Prostate gland (tissue), 2 donors: ENCODE measurements around the gene SEZ6. TPM values are rescaled to one million over a fixed set of nuclear protein-coding genes. Genes with fewer than 3 reads are reported as not detected.

ENCODE experiments used
- DNase-seq: peaks from one replicate; pipeline ENCODE4 v3.0.0-alpha.2; 2019; ENCODE audit warnings: low spot score
- H3K27ac ChIP-seq, 2 donors: fragments of 200-600 bp; sonication (generic); 2 replicates each; pipeline ENCODE4 v1.5.1; 2017 to 2019
- H3K27me3 ChIP-seq: fragments of 200-600 bp; sonication (generic); replicated peaks from 2 replicates; pipeline ENCODE4 v1.5.1; 2019; ENCODE audit not compliant: insufficient read depth
- H3K36me3 ChIP-seq, 2 donors: fragments of 200-600 bp; sonication (generic); 1 replicate in 1 of 2; 2 replicates in 1 of 2; pipeline versions ENCODE4 v1.5.1 to v1.8.1; 2017 to 2019
- H3K4me1 ChIP-seq: fragments of 200-600 bp; sonication (generic); replicated peaks from 2 replicates; pipeline ENCODE4 v1.5.1; 2019
- H3K4me3 ChIP-seq, 2 donors: fragments of 200-600 bp; sonication (generic); 2 replicates each; pipeline ENCODE4 v1.5.1; 2017 to 2019
- H3K9me3 ChIP-seq: fragments of 200-600 bp; sonication (generic); 2 replicates; pipeline ENCODE4 v1.5.1; 2017
- CTCF ChIP-seq, 4 experiments: fragments of 200-600 bp in 2 of 4; fragments of 450-650 bp in 2 of 4; sonication (generic) in 2 of 4; IDR thresholded peaks; 1 replicate in 3 of 4; 2 replicates in 1 of 4; pipeline ENCODE4 v1.5.1; 2016 to 2019; ENCODE audit warnings: antibody characterized with exemption in 4 of 4, mild to moderate bottlenecking in 2 of 4, moderate library complexity in 2 of 4
- POLR2A ChIP-seq: fragments of 450-650 bp; IDR thresholded peaks from one replicate; pipeline ENCODE4 v1.6.1; 2016; ENCODE audit warnings: antibody characterized with exemption, mild to moderate bottlenecking
- POLR2AphosphoS5 ChIP-seq: sonication (generic); formaldehyde crosslinking; IDR thresholded peaks from one replicate; pipeline ENCODE4 v1.6.1; 2017; ENCODE audit warnings: antibody characterized with exemption
- WGBS: methylation state at CpG from one replicate; pipeline ENCODE4 v1.1.5; 2018; 5-methylcytosine and 5-hydroxymethylcytosine counted together
- intact Hi-C: fragments of 100-400 bp; cut with DNase I; formaldehyde crosslinking; loops from one replicate; pipeline ENCODE4 v1.14.2; 2022
- total RNA-seq, 2 donors: library from RNA; depleted of rRNA; stranded (reverse); fragments of >200 nt; gene quantifications; one replicate each; pipeline ENCODE4 v1.1.0, GENCODE V29; 2016

The SEZ6 gene
- total RNA-seq, 2 donors from 2014 or later, result 0.05 to 1.0 TPM

GRCh38 chr17:28967221-28968135 lies 38.4 kb downstream of the SEZ6 start:
- TF ChIP-seq CTCF (IDR thresholded peaks at IDR 0.05) (no peak), POLR2AphosphoS5 (no peak), POLR2A (no peak)
- no peak overlapping the region for H3K27ac ChIP-seq
- H3K4me3 ChIP-seq, result no peak overlapping the region
- WGBS, result 51% methylated on average over 7 of the region's 7 CpGs
- H3K9me3 ChIP-seq, result no peaks in the 10 kb centered on the region
- no peaks in the 10 kb centered on the region for H3K27me3 ChIP-seq
- intact Hi-C loops, result loop anchor here (2.0 kb wide), 1 partner anchor 145 kb away; no protein-coding TSS in a partner anchor
- no peaks in the 10 kb centered on the region for H3K4me1 ChIP-seq
- no peak for DNase-seq
- no peaks in the 10 kb centered on the region for H3K36me3 ChIP-seq

- Histone ChIP-seq H3K4me3 (no peak overlapping the region), H3K36me3 (no peaks in the 10 kb centered on the region), H3K4me1 (no peaks in the 10 kb centered on the region), H3K27ac (no peak overlapping the region), H3K27me3 (no peaks in the 10 kb centered on the region), H3K9me3 (no peaks in the 10 kb centered on the region)
- intact Hi-C loops, result no loop called here
- 66% methylated on average over 8 of the region's 8 CpGs for WGBS
- DNase-seq, result no peak
- TF ChIP-seq POLR2A (no peak), POLR2AphosphoS5 (no peak), CTCF (IDR thresholded peaks at IDR 0.05) (no peak)
Observed at GRCh38 chr17:28963841-28964240, 42.0 kb downstream of the SEZ6 start.

GRCh38 chr17:28963055-28963611 lies 42.7 kb downstream of the SEZ6 start:
- TF ChIP-seq CTCF (IDR thresholded peaks at IDR 0.05) (no peak), POLR2A (no peak), POLR2AphosphoS5 (no peak)
- no peaks in the 10 kb centered on the region for H3K4me1 ChIP-seq
- intact Hi-C loops, result no loop called here
- no peaks in the 10 kb centered on the region for H3K27me3 ChIP-seq
- no peak overlapping the region for H3K27ac ChIP-seq
- 50% methylated on average over 6 of the region's 6 CpGs for WGBS
- H3K4me3 ChIP-seq, result no peak overlapping the region
- H3K36me3 ChIP-seq, result no peaks in the 10 kb centered on the region
- no peaks in the 10 kb centered on the region for H3K9me3 ChIP-seq
- no peak for DNase-seq

- no peaks in the 10 kb centered on the region for H3K4me1 ChIP-seq
- no peak overlapping the region for H3K4me3 ChIP-seq
- H3K27me3 ChIP-seq, result no peaks in the 10 kb centered on the region
- 90% methylated on average over 7 of the region's 7 CpGs for WGBS
- H3K9me3 ChIP-seq, result no peaks in the 10 kb centered on the region
- TF ChIP-seq POLR2A, result no peak
- TF ChIP-seq CTCF (IDR thresholded peaks at IDR 0.05), result no peak
- no peak for TF ChIP-seq POLR2AphosphoS5
- intact Hi-C loops, result no loop called here
- H3K36me3 ChIP-seq, result no peaks in the 10 kb centered on the region
- DNase-seq, result no peak
- H3K27ac ChIP-seq, result no peak overlapping the region
Observed at GRCh38 chr17:28961391-28961790, 44.4 kb downstream of the SEZ6 start.
